GM10266 (cell line): ENCODE measurements around the gene PLA2G5.

Experiments used
- DNase-seq: peaks from one replicate; pipeline ENCODE4 v3.0.0; 2012; ENCODE audit errors: extremely low spot score
- CTCF ChIP-seq: IDR thresholded peaks from 2 replicates; pipeline ENCODE4 v1.5.1; 2012; ENCODE audit warnings: mild to moderate bottlenecking, low read depth; ENCODE audit not compliant: control insufficient read depth, insufficient read depth; ENCODE audit errors: missing control alignments

PLA2G5 gene

GRCh38 chr1:20090119-20090518, 20.1 kb downstream of the PLA2G5 start:
- no peak for TF ChIP-seq CTCF

GRCh38 chr1:20090641-20091040, 20.6 kb downstream of the PLA2G5 start:
- TF ChIP-seq CTCF: no peak
- no peak for DNase-seq

More at GRCh38 chr1:20090119-20090518, 20.1 kb downstream of the PLA2G5 start:
- no peak for DNase-seq

GRCh38 chr1:20093303-20093702, 23.3 kb downstream of the PLA2G5 start:
- no peak for TF ChIP-seq CTCF
- no peak for DNase-seq

DNA sequence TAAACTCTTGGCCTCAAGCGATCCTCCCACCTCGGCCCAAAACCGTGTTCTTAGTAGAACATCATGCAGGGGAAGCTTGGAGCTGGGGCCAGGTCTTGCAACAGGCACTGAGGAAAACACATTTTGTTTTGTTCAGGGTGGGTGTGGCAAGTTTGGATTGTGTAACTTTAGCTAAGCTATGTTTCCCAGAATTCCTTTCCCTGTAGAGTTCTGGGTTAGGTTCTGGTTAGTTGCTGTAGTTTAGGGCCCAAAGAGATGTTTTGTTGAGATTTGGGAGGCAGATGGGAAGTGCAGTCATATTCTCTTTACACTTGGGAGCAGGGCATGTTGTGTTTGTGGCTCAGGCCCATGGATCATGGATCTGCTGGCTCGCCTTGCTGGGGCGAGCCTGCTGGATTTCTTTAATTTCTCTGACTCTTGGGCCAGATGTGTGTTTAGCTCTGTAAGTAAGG, 24.0 kb downstream of the PLA2G5 start:
- DNase-seq: no peak
- no peak for TF ChIP-seq CTCF

GRCh38 chr1:20095564-20096434, 25.8 kb downstream of the PLA2G5 start:
- TF ChIP-seq CTCF: no peak
- DNase-seq: no peak

DNA sequence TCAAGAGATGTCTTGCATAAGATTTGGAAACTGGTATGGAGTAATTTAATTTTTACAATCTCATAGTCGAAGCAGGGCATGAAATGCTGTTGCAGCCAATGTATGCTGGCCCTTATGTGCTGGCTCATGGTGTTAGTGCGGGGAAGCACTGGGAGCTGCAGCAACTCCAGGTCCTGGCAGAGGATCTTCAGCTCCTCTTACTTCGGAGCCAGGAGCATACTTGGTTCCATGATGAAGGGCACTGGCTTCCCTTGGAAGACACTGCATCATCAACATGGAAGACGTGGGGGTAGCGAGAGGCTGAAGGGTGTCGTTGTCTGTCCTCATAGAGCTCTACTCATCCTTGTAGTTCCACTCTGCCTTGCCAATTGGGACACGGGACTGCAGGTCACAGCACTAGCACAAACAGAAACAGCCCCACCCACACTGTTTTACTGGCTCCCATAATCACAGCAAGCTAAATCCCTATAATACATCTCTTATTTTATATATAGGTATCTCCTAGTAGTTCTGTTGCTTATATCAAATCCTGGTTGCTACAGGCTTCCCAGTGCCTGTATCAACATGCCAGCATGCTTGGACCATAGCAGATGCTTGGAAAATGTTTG, 26.9 kb downstream of the PLA2G5 start:
- no peak for DNase-seq
- TF ChIP-seq CTCF: no peak

DNA sequence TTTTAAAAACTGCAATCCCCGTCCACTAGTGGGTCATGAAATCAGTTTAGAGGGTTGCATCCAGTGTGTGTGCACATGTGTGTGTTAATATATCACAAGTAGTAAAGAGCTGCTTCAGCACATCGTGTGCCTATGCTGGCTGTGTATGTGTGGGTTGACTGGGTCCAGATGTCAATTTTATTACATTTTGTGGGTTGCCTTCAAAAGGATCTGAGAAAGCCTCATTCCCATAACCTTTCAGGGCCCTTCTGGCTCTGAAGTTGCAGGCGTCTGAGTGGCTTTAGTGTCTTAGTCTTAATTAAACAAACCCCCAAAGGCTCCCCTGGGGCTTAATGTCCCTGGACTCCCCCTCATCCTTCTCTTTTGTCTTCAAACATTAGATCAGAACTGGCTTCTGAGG, 29.5 kb downstream of the PLA2G5 start:
- no peak for DNase-seq
- TF ChIP-seq CTCF: no peak
